H1 (cell line): Measurements from ENCODE around the gene LPCAT1. TPM values are rescaled to one million over a fixed set of nuclear protein-coding genes. Genes with fewer than 3 reads are reported as not detected.

Experiments
- CREB1 ChIP-seq: IDR thresholded peaks from 2 replicates; pipeline ENCODE4 v1.6.1; 2012; ENCODE audit warnings: inconsistent platforms
- JUN ChIP-seq: IDR thresholded peaks from 2 replicates; pipeline ENCODE4 v1.6.1; 2011; ENCODE audit warnings: low read depth, mild to moderate bottlenecking, improper control_type of control experiment, low read length
- NRF1 ChIP-seq: IDR thresholded peaks from 2 replicates; pipeline ENCODE4 v1.6.1; 2011; ENCODE audit warnings: mild to moderate bottlenecking, low read depth, low read length, improper control_type of control experiment
- POLR2A ChIP-seq, 2 experiments: IDR thresholded peaks; 1 replicate in 1 of 2; 2 replicates in 1 of 2; pipeline ENCODE4 v1.6.1; 2011; ENCODE audit warnings: low read depth in 2 of 2, low read length in 2 of 2, mild to moderate bottlenecking in 2 of 2; ENCODE audit errors: control extremely low read depth in 1 of 2
- TCF12 ChIP-seq: IDR thresholded peaks from 2 replicates; pipeline ENCODE4 v1.6.1; 2011; ENCODE audit warnings: low read depth, mild to moderate bottlenecking, low read length
- polyA plus RNA-seq, 7 experiments: library from polyadenylated mRNA; depleted of rRNA in 3 of 7; stranded (reverse) in 5 of 7; unstranded in 2 of 7; fragments of >200 nt in 5 of 7; fragments of 200-250 nt in 2 of 7; gene quantifications; 1 replicate in 5 of 7; 2 replicates in 1 of 7; 4 replicates in 1 of 7; pipeline versions ENCODE4 v1.2.1 to v1.2.3, GENCODE V29; 2011 to 2013; ENCODE audit warnings: missing spikeins in 2 of 7, mixed read lengths in 2 of 7
- total RNA-seq: library from RNA; stranded (reverse); fragmentation: NEBNext Ultra II Directional; extraction: Animal tissue kit (Norgen Biotek cat#: 25700); gene quantifications from 2 replicates; pipeline ENCODE4 v1.2.1, GENCODE V29; 2021
- TF ChIP-seq, protein P1 (sequence below): fragments of 300-600 bp; sonication (generic); IDR thresholded peaks from 2 replicates; pipeline ENCODE4 v1.7.1; 2012; ENCODE audit warnings: low read length, moderate library complexity, mild to moderate bottlenecking, inconsistent platforms; ENCODE audit not compliant: insufficient replicate concordance

The LPCAT1 gene
- total and polyA plus RNA-seq, 2 of the 8 experiments (the other 6 are each of a cell fraction or from before 2014, with no cell fraction given): 107 to 260 TPM

- TF ChIP-seq, protein P1, sequence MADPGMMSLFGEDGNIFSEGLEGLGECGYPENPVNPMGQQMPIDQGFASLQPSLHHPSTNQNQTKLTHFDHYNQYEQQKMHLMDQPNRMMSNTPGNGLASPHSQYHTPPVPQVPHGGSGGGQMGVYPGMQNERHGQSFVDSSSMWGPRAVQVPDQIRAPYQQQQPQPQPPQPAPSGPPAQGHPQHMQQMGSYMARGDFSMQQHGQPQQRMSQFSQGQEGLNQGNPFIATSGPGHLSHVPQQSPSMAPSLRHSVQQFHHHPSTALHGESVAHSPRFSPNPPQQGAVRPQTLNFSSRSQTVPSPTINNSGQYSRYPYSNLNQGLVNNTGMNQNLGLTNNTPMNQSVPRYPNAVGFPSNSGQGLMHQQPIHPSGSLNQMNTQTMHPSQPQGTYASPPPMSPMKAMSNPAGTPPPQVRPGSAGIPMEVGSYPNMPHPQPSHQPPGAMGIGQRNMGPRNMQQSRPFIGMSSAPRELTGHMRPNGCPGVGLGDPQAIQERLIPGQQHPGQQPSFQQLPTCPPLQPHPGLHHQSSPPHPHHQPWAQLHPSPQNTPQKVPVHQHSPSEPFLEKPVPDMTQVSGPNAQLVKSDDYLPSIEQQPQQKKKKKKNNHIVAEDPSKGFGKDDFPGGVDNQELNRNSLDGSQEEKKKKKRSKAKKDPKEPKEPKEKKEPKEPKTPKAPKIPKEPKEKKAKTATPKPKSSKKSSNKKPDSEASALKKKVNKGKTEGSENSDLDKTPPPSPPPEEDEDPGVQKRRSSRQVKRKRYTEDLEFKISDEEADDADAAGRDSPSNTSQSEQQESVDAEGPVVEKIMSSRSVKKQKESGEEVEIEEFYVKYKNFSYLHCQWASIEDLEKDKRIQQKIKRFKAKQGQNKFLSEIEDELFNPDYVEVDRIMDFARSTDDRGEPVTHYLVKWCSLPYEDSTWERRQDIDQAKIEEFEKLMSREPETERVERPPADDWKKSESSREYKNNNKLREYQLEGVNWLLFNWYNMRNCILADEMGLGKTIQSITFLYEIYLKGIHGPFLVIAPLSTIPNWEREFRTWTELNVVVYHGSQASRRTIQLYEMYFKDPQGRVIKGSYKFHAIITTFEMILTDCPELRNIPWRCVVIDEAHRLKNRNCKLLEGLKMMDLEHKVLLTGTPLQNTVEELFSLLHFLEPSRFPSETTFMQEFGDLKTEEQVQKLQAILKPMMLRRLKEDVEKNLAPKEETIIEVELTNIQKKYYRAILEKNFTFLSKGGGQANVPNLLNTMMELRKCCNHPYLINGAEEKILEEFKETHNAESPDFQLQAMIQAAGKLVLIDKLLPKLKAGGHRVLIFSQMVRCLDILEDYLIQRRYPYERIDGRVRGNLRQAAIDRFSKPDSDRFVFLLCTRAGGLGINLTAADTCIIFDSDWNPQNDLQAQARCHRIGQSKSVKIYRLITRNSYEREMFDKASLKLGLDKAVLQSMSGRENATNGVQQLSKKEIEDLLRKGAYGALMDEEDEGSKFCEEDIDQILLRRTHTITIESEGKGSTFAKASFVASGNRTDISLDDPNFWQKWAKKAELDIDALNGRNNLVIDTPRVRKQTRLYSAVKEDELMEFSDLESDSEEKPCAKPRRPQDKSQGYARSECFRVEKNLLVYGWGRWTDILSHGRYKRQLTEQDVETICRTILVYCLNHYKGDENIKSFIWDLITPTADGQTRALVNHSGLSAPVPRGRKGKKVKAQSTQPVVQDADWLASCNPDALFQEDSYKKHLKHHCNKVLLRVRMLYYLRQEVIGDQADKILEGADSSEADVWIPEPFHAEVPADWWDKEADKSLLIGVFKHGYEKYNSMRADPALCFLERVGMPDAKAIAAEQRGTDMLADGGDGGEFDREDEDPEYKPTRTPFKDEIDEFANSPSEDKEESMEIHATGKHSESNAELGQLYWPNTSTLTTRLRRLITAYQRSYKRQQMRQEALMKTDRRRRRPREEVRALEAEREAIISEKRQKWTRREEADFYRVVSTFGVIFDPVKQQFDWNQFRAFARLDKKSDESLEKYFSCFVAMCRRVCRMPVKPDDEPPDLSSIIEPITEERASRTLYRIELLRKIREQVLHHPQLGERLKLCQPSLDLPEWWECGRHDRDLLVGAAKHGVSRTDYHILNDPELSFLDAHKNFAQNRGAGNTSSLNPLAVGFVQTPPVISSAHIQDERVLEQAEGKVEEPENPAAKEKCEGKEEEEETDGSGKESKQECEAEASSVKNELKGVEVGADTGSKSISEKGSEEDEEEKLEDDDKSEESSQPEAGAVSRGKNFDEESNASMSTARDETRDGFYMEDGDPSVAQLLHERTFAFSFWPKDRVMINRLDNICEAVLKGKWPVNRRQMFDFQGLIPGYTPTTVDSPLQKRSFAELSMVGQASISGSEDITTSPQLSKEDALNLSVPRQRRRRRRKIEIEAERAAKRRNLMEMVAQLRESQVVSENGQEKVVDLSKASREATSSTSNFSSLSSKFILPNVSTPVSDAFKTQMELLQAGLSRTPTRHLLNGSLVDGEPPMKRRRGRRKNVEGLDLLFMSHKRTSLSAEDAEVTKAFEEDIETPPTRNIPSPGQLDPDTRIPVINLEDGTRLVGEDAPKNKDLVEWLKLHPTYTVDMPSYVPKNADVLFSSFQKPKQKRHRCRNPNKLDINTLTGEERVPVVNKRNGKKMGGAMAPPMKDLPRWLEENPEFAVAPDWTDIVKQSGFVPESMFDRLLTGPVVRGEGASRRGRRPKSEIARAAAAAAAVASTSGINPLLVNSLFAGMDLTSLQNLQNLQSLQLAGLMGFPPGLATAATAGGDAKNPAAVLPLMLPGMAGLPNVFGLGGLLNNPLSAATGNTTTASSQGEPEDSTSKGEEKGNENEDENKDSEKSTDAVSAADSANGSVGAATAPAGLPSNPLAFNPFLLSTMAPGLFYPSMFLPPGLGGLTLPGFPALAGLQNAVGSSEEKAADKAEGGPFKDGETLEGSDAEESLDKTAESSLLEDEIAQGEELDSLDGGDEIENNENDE: no peak
- TF ChIP-seq JUN (no peak), CREB1 (no peak), TCF12 (no peak), POLR2A (IDR thresholded peaks at IDR 0.05; ENCODE audit: control extremely low read depth in 1 of 2, low read depth in 2 of 2, low read length in 2 of 2) (no peak), NRF1 (no peak)
Observed at GRCh38 chr5:1420211-1421195, 103.3 kb downstream of the LPCAT1 start (continued).
